Smooth muscle cell (in vitro differentiated cells): Measurements from ENCODE around the gene ZNF134. TPM values are rescaled to one million over a fixed set of nuclear protein-coding genes. Genes with fewer than 3 reads are reported as not detected.

Source experiments
- DNase-seq: peaks from one replicate; lab custom pipeline; 2025; ENCODE audit not compliant: unreplicated experiment; lab: John Stamatoyannopoulos, UW
- H2AFZ ChIP-seq: fragments of 200-600 bp; sonication (generic); 2 replicates; pipeline ENCODE4 v1.6.0; 2016; ENCODE audit warnings: antibody characterized with exemption, low read depth, mild to moderate bottlenecking
- H3F3A ChIP-seq: fragments of 200-600 bp; sonication (generic); 2 replicates; pipeline ENCODE4 v1.6.0; 2017; ENCODE audit warnings: antibody characterized with exemption, low read depth
- H3K27ac ChIP-seq: fragments of 200-600 bp; sonication (generic); 2 replicates; pipeline ENCODE4 v1.5.1; 2016; ENCODE audit warnings: low read depth, mild to moderate bottlenecking
- H3K27me3 ChIP-seq: fragments of 200-600 bp; sonication (generic); 2 replicates; pipeline ENCODE4 v1.6.1; 2016; ENCODE audit warnings: low read depth, mild to moderate bottlenecking
- H3K36me3 ChIP-seq: fragments of 200-600 bp; sonication (generic); 2 replicates; pipeline ENCODE4 v1.5.1; 2016; ENCODE audit warnings: low read depth
- H3K4me1 ChIP-seq: fragments of 200-600 bp; sonication (generic); 2 replicates; pipeline ENCODE4 v1.5.1; 2016; ENCODE audit warnings: low read depth
- H3K4me2 ChIP-seq: fragments of 200-600 bp; sonication (generic); 2 replicates; pipeline ENCODE4 v1.6.0; 2016; ENCODE audit warnings: mild to moderate bottlenecking
- H3K4me3 ChIP-seq: fragments of 200-600 bp; sonication (generic); 2 replicates; pipeline ENCODE4 v1.5.1; 2016; ENCODE audit warnings: mild to moderate bottlenecking
- H3K79me2 ChIP-seq: fragments of 200-600 bp; sonication (generic); 2 replicates; pipeline ENCODE4 v1.6.0; 2016; ENCODE audit warnings: low read depth, mild to moderate bottlenecking
- H3K9ac ChIP-seq: fragments of 200-600 bp; sonication (generic); 2 replicates; pipeline ENCODE4 v1.6.0; 2016; ENCODE audit warnings: low read depth
- H3K9me3 ChIP-seq: fragments of 200-600 bp; sonication (generic); replicated peaks from 2 replicates; pipeline ENCODE4 v1.5.1; 2016; ENCODE audit warnings: low read depth
- H4K20me1 ChIP-seq: fragments of 200-600 bp; sonication (generic); 2 replicates; pipeline ENCODE4 v1.6.0; 2016; ENCODE audit warnings: low read depth
- CTCF ChIP-seq: fragments of 200-600 bp; sonication (generic); IDR thresholded peaks from 2 replicates; pipeline ENCODE4 v1.5.1; 2017; ENCODE audit warnings: borderline replicate concordance, mild to moderate bottlenecking, antibody characterized with exemption; ENCODE audit not compliant: insufficient read depth, poor library complexity, severe bottlenecking
- whole genome bisulfite sequencing: methylation state at CpG from one replicate; pipeline ENCODE4 v1.1.7; 2016; ENCODE audit warnings: low lambda C conversion rate; 5-methylcytosine and 5-hydroxymethylcytosine counted together
- polyA plus RNA-seq: library from polyadenylated mRNA; unstranded; fragments of >200 nt; fragmentation: Nextera tagmentation; extraction: Ambion mirVana; gene quantifications from 2 replicates; pipeline ENCODE4 v1.2.1, GENCODE V29; 2016
- total RNA-seq: library from RNA; depleted of rRNA; stranded (reverse); fragments of >200 nt; gene quantifications from 2 replicates; pipeline ENCODE4 v1.2.3, GENCODE V29; 2014

The ZNF134 gene
- total and polyA plus RNA-seq, 2 experiments from 2014 or later = 7.0 to 27.6 TPM

DNA sequence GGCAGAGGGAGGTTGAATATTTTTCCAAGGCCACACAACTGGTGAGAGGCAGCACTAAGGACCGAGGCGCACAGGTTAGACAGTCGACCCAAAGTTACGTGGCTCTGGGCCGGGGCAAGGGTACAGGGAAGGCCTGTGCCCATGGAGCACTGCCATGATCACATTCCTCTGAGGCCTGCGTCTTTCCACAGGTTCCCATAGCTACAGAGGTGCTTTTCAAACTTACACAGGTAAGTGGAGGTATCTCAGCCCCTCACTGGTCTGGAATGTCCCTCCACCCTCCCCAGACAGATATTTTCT, 19.7 kb downstream of the ZNF134 start:
- H4K20me1 ChIP-seq = no peaks in the 10 kb centered on the region
- H3K4me1 ChIP-seq = peaks cover 3% of the 10 kb centered on the region
- H3F3A ChIP-seq = peaks cover 3% of the 10 kb centered on the region
- peak overlapping the region; percentile 92 for H2AFZ ChIP-seq
- DNase-seq = no peak
- H3K9me3 ChIP-seq = peaks cover 40% of the 10 kb centered on the region
- no peak overlapping the region for H3K27ac ChIP-seq
- H3K4me2 ChIP-seq = peak overlapping the region; percentile 85
- peak overlapping the region; percentile 84 for H3K4me3 ChIP-seq
- 60% methylated on average over 6 of the region's 6 CpGs for WGBS
- H3K27me3 ChIP-seq = no peaks in the 10 kb centered on the region
- peaks cover 36% of the 10 kb centered on the region for H3K79me2 ChIP-seq
- no peak for TF ChIP-seq CTCF
- H3K9ac ChIP-seq = peak overlapping the region; percentile 72
- H3K36me3 ChIP-seq = peaks cover 42% of the 10 kb centered on the region

GRCh38 chr19:57637379-57637778, 23.3 kb downstream of the ZNF134 start:
- WGBS = 98% methylated on average over 4 of the region's 4 CpGs

GRCh38 chr19:57641715-57642234, 27.7 kb downstream of the ZNF134 start:
- H3K9me3 ChIP-seq = peaks cover 61% of the 10 kb centered on the region
- no peak overlapping the region for H2AFZ ChIP-seq
- no peak for DNase-seq
- TF ChIP-seq CTCF = no peak
- no peak overlapping the region for H3K4me2 ChIP-seq
- no peaks in the 10 kb centered on the region for H4K20me1 ChIP-seq
- peaks cover 14% of the 10 kb centered on the region for H3K79me2 ChIP-seq
- no peaks in the 10 kb centered on the region for H3K4me1 ChIP-seq
- no peak overlapping the region for H3K27ac ChIP-seq
- H3K27me3 ChIP-seq = no peaks in the 10 kb centered on the region
- peaks cover 61% of the 10 kb centered on the region for H3K36me3 ChIP-seq
- H3F3A ChIP-seq = no peaks in the 10 kb centered on the region
- H3K9ac ChIP-seq = no peak overlapping the region
- 100% methylated on average over 4 of the region's 4 CpGs for WGBS
- H3K4me3 ChIP-seq = peak overlapping the region; percentile 1

More at GRCh38 chr19:57637379-57637778, 23.3 kb downstream of the ZNF134 start:
- Histone ChIP-seq H3K4me2 (no peak overlapping the region), H3K27ac (no peak overlapping the region), H3K79me2 (peaks cover 39% of the 10 kb centered on the region), H4K20me1 (no peaks in the 10 kb centered on the region), H3K27me3 (no peaks in the 10 kb centered on the region), H3K4me1 (peaks cover 3% of the 10 kb centered on the region), H3K9me3 (peaks cover 74% of the 10 kb centered on the region), H3K9ac (no peak overlapping the region), H3F3A (peaks cover 3% of the 10 kb centered on the region), H3K36me3 (peaks cover 71% of the 10 kb centered on the region), H3K4me3 (no peak overlapping the region), H2AFZ (no peak overlapping the region)
- no peak for TF ChIP-seq CTCF
- no peak for DNase-seq

GRCh38 chr19:57642396-57643046, 28.5 kb downstream of the ZNF134 start:
- WGBS = over 99% methylated on average over 4 of the region's 4 CpGs
- Histone ChIP-seq H3K36me3 (peaks cover 53% of the 10 kb centered on the region), H3K27me3 (no peaks in the 10 kb centered on the region), H3K4me3 (no peak overlapping the region), H3K27ac (no peak overlapping the region), H4K20me1 (no peaks in the 10 kb centered on the region), H3K4me1 (no peaks in the 10 kb centered on the region), H3K4me2 (no peak overlapping the region), H3F3A (no peaks in the 10 kb centered on the region), H2AFZ (no peak overlapping the region), H3K79me2 (peaks cover 8% of the 10 kb centered on the region), H3K9me3 (peaks cover 53% of the 10 kb centered on the region), H3K9ac (no peak overlapping the region)
- no peak for TF ChIP-seq CTCF
- no peak for DNase-seq
